ENCODE results near the gene SOST. TPM values are rescaled to one million over a fixed set of nuclear protein-coding genes. Genes with fewer than 3 reads are reported as not detected.

SOST gene
- total RNA-seq, 3 donors from 2014 or later = not detected

DNA sequence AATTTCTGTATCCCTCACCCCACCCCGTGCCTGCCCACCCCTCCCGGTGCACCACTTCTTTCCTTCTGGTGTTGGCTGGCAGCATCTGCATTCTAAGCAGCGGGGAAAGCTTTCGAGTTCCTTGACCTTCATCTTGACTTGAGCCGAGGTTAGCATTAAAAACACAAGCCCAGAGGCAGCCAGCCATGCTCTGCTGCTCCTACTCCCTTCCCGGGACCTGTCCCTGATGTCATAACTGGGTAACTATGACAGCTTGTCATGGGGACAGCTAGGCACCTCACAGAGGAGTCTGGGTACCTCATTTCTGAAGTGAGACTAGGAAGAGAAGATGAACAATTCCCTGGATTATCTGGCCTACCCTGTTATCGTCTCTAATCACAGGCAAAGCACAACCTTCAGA is 21.5 kb upstream of the SOST start, which contains the start of gene CFAP97D1:
Gene CFAP97D1 (plus strand): TSS at position 301 of the 400 bp plus-strand sequence. CDS start 28 bp downstream, at position 329.
- Histone ChIP-seq H3K4me3 (no peak within 1 kb of the TSS), H3K9me3 (no peaks in the 10 kb centered on the region), H3K36me3 (ENCODE audit: low read depth) (no peaks in the 10 kb centered on the region), H3K4me1 (ENCODE audit: low read depth) (no peaks in the 10 kb centered on the region)
- ATAC-seq = no peak
- intact Hi-C loops (cut with DNase I, micrococcal nuclease) = no loop called here
- DNase-seq = peak in 1 of 3 donors; percentile 14
- TF ChIP-seq CTCF (IDR thresholded peaks at IDR 0.05) = no peak

- ATAC-seq = no peak
- H3K4me1 ChIP-seq (ENCODE audit: low read depth) = no peaks in the 10 kb centered on the region
- TF ChIP-seq CTCF (IDR thresholded peaks at IDR 0.05) = no peak
- intact Hi-C loops (cut with DNase I, micrococcal nuclease) = no loop called here
- no peaks in the 10 kb centered on the region for H3K36me3 ChIP-seq (ENCODE audit: low read depth)
- H3K4me3 ChIP-seq = no peak overlapping the region
- H3K9me3 ChIP-seq = no peaks in the 10 kb centered on the region
- peak in 1 of 3 donors; percentile 20 for DNase-seq
Observed at GRCh38 chr17:43779145-43780125, 20.8 kb upstream of the SOST start.

GRCh38 chr17:43778337-43779144 is 19.9 kb upstream of the SOST start, which contains the start of gene DUSP3:
Gene DUSP3 (minus strand): TSS chr17:43778977. CDS start chr17:43778924, 53 bp downstream.
- ATAC-seq (peak; percentile 97), DNase-seq (peak; percentile 96 to 97 (median 96))
- no peaks in the 10 kb centered on the region for H3K36me3 ChIP-seq (ENCODE audit: low read depth)
- peak within 1 kb of the TSS; percentile 94 for H3K4me3 ChIP-seq
- intact Hi-C loops (cut with DNase I, micrococcal nuclease) = no loop called here
- H3K9me3 ChIP-seq = no peaks in the 10 kb centered on the region
- no peaks in the 10 kb centered on the region for H3K4me1 ChIP-seq (ENCODE audit: low read depth)
- no peak for TF ChIP-seq CTCF (IDR thresholded peaks at IDR 0.05)

DNA sequence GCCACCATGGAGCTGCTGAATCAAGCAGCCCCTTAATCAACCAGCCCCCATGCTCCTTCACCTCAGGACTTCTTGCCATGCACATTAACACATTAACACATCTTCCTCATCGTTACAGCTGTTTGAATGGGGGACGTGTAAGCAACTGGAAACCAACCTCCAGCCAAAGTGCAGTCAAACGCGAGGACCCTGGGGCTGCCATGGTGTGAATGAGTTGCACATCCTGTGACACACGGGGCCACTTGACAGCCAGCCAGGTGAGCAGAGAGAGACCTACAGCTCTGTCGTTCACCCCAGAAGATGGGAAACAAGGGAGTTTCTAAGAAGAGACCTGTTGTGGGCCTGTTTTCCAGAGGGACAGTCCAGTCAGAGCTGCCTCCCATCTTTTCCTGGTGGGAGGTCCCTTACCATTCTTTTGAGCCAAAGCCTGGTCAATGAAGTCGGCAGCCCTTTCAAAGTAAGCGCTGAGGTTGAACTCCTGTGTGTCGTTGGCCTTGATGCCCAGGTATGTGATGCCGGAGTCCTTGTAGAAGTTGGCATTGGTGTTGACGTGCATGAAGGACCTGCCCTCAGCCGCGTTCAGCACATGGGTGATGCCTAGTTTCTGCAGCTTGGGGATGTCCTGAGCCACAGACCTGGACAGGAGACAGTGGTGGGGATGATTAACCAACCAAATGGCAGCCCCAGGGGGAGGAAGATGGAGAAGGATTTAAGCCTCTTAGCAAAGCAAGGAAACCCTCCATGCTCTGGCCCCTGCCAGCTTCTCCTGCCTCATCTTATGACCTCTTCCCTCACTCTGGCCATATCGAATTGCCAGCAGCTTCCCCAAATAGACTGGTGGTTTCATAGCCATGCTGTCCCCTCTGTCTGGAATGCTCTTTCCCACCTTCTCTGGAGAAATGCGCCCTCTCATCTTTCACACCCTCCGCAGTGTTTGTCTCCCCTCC is 16.0 kb upstream of the SOST start:
- intact Hi-C loops (cut with DNase I, micrococcal nuclease) = no loop called here

More for the DNA sequence above, 16.0 kb upstream of the SOST start:
- no peak for TF ChIP-seq CTCF (IDR thresholded peaks at IDR 0.05)
- no peaks in the 10 kb centered on the region for H3K9me3 ChIP-seq
- H3K36me3 ChIP-seq (ENCODE audit: low read depth) = peaks cover 3% of the 10 kb centered on the region
- H3K4me3 ChIP-seq = no peak overlapping the region
- ATAC-seq (no peak), DNase-seq (peak in 1 of 3 donors; percentile 11)
- H3K4me1 ChIP-seq (ENCODE audit: low read depth) = peaks cover 7% of the 10 kb centered on the region
